SKM-1 treated with dmso at 0.1 percent for 144 hours (cell line): Measurements from ENCODE around the gene ZNF432.
A peak's percentile ranks its signal among the peaks of the same experiment; 100 is the strongest.
"Not testable (repeated sequence)": the region's sequence is repeated elsewhere in the genome, so short reads cannot be mapped to it uniquely, and the experiment has no call there.

Experiments
- DNase-seq: peaks from one replicate; lab custom pipeline; 2025; ENCODE audit not compliant: unreplicated experiment; lab: John Stamatoyannopoulos, UW

The ZNF432 gene

GRCh38 chr19:52048555-52049501, at the start of gene ZNF432:
Gene ZNF432, minus strand, starts transcription at chr19:52048838. Its CDS starts 1,970 bp downstream, at chr19:52046868.
- DNase-seq, result peak; percentile 67

GRCh38 chr19:52096416-52096815, 47.8 kb upstream of the ZNF432 start:
- not testable (repeated sequence) for DNase-seq

GRCh38 chr19:52095172-52096014, 46.8 kb upstream of the ZNF432 start, which contains the start of gene ZNF841:
Gene ZNF841, minus strand, starts transcription at chr19:52095765. Its CDS starts 10,964 bp downstream, at chr19:52084801.
- DNase-seq, result peak; percentile 72

- DNase-seq, result no peak
Measured at GRCh38 chr19:52094526-52095130, 46.0 kb upstream of the ZNF432 start.

- DNase-seq, result no peak
Measured at GRCh38 chr19:52086481-52086880, 37.8 kb upstream of the ZNF432 start.

GRCh38 chr19:52070496-52070895, 21.9 kb upstream of the ZNF432 start:
- no peak for DNase-seq

- DNase-seq, result no peak
Measured at GRCh38 chr19:52069653-52070052, 21.0 kb upstream of the ZNF432 start.

- DNase-seq, result no peak
Measured at GRCh38 chr19:52066258-52066863, 17.7 kb upstream of the ZNF432 start.

- no peak for DNase-seq
Measured at GRCh38 chr19:52065399-52065798, 16.8 kb upstream of the ZNF432 start.

- DNase-seq, result not testable (repeated sequence)
Measured at GRCh38 chr19:52056480-52056879, 7.8 kb upstream of the ZNF432 start.

GRCh38 chr19:52051736-52052135, 3.1 kb upstream of the ZNF432 start:
- DNase-seq, result not testable (repeated sequence)

GRCh38 chr19:52039169-52039568, 9.5 kb downstream of the ZNF432 start:
- no peak for DNase-seq

GRCh38 chr19:52034051-52034728, 14.4 kb downstream of the ZNF432 start:
- no peak for DNase-seq

GRCh38 chr19:52028780-52029123, 19.9 kb downstream of the ZNF432 start:
- DNase-seq, result no peak

GRCh38 chr19:52028027-52028779, 20.4 kb downstream of the ZNF432 start, which contains the start of gene ZNF614:
Gene ZNF614, minus strand, starts transcription at chr19:52028379. Its CDS starts 2,634 bp downstream, at chr19:52025745.
- peak; percentile 20 for DNase-seq

- DNase-seq, result not testable (repeated sequence)
Measured at GRCh38 chr19:52026255-52026990, 22.2 kb downstream of the ZNF432 start.

GRCh38 chr19:52024478-52024877, 24.2 kb downstream of the ZNF432 start:
- not testable (repeated sequence) for DNase-seq

GRCh38 chr19:52022193-52022592, 26.4 kb downstream of the ZNF432 start:
- no peak for DNase-seq

- no peak for DNase-seq
Measured at GRCh38 chr19:52020506-52020905, 28.1 kb downstream of the ZNF432 start.
